GM13977 (cell line): ENCODE results near the gene ALKBH6.

ENCODE experiments used
- DNase-seq: peaks from one replicate; pipeline ENCODE4 v3.0.0; 2012; ENCODE audit warnings: low spot score
- CTCF ChIP-seq: IDR thresholded peaks from 2 replicates; pipeline ENCODE4 v1.5.1; 2012; ENCODE audit warnings: mild to moderate bottlenecking, control low read depth; ENCODE audit not compliant: insufficient read depth; ENCODE audit errors: extremely low read depth, missing control alignments
- in situ Hi-C: fragments of 300-500 bp; cut with MboI; formaldehyde crosslinking; loops from one replicate; pipeline ENCODE4 v1.12.0; 2022; ENCODE audit warnings: low sequenced_read_pairs, low pct_unique_long_range_greater_than_20kb, mixed read lengths, inconsistent platforms; ENCODE audit not compliant: unreplicated experiment

The ALKBH6 gene

GRCh38 chr19:35993923-35994598, 20.0 kb downstream of the ALKBH6 start:
- DNase-seq: no peak
- in situ Hi-C loops: no loop called here
- peak; percentile 30 for TF ChIP-seq CTCF

- TF ChIP-seq CTCF: no peak
- in situ Hi-C loops: no loop called here
These were observed 20.9 kb downstream of the ALKBH6 start for GRCh38 chr19:35992907-35993765.

GRCh38 chr19:35991731-35992450, 22.1 kb downstream of the ALKBH6 start:
- in situ Hi-C loops: no loop called here
- TF ChIP-seq CTCF: no peak
- DNase-seq: no peak

More at GRCh38 chr19:35992907-35993765, 20.9 kb downstream of the ALKBH6 start:
- peak; percentile 68 for DNase-seq

DNA sequence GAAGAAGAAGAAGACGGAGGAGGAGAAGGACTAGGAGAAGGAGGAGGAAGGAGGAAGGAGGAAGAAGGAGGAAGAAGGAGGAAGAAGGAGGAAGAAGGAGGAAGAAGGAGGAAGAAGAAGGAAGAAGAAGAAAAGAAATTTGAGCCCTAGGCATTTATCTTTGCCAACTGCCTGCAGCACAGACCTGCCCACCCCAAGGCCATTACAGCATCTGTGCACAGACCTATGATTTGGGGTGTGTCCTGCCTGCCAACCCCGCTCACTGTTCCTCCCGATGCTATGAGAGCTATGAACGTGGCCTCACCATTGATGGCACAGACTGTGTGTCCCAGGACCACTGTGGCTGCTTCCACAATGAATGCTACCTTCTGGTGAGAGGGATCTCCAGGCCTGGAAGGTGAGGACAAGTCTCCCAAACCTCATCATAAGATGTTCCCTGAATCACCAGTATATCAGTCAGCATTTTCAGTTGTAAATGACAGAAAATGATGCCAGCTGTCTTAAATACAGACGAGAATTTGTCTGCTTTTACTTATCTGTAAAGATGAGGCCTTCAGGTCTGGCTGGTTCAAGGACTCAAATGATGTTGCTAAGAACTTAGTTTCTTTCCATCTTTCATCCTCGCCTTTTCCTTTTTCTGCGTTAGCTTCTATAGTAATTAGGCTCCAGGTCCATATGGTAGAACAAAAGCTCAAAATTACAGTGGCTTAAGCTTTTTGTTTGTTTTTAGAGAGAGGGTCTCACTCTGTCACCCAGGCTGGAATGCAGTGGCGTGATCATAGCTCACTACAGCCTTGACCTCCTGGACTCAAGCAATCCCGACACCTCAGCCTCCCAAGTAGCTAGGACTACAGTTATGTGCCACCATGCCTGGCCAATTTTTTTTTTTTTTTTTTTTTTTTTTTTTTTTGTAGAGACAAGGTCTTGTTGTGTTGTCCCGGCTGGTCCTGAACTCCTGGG, 23.0 kb downstream of the ALKBH6 start:
- TF ChIP-seq CTCF: no peak
- in situ Hi-C loops: no loop called here
- DNase-seq: no peak

- in situ Hi-C loops: no loop called here
- DNase-seq: no peak
- no peak for TF ChIP-seq CTCF
These were observed 23.9 kb downstream of the ALKBH6 start for GRCh38 chr19:35990156-35990555.

DNA sequence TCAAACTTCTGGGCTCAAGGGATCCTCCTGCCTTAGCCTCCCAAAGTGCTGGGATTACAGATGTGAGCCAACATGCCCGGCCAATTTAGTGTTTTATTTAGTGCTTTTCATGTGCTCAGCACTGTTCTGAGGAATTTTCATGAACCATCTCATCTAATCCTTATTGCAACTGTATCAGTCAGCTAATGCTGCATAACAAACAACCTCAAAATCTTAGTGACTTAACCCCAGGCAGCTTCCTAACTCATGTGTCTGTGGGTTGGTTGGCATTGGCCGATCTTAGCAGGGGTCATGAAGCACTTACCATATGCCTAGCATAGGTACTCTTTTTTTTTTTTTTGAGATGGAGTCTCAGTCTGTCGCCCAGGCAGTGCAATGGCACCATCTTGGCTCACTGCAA, 25.2 kb downstream of the ALKBH6 start:
- in situ Hi-C loops: no loop called here
- TF ChIP-seq CTCF: no peak
- no peak for DNase-seq
